ENCODE data around the gene LRMDA.

The LRMDA gene

DNA sequence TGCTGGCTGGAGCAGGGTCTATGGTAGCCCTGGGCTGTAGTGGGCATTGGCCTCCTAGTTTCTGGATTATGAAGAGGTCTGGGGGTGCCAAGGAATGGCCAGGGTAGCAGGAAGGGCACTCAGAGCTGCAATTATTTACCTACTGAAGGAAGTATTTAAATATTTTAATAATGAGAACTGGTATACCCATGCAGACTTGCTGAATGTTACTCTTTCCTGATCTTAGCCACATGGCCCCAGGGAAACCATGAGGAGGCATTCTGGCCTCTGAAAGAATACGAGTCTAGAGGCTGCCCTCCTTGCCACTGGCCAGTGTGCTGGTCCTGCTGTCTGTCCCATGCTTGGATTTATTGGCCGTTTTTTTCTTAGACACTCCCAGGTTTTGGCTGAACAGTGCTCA lies 599.7 kb downstream of the LRMDA start:
- peaks cover 6% of the 10 kb centered on the region for H3K27me3 Mint-ChIP-seq (ENCODE audit: low read depth, poor library complexity)
- H3K4me1 Mint-ChIP-seq: peaks cover 50% of the 10 kb centered on the region
- DNase-seq: no peak
- no peaks in the 10 kb centered on the region for H3K36me3 Mint-ChIP-seq (ENCODE audit: low read depth)
- no peaks in the 10 kb centered on the region for H3K9me3 Mint-ChIP-seq
- H3K4me3 Mint-ChIP-seq: no peak overlapping the region
- no peak overlapping the region for H3K27ac Mint-ChIP-seq
- TF ChIP-seq, protein P1, sequence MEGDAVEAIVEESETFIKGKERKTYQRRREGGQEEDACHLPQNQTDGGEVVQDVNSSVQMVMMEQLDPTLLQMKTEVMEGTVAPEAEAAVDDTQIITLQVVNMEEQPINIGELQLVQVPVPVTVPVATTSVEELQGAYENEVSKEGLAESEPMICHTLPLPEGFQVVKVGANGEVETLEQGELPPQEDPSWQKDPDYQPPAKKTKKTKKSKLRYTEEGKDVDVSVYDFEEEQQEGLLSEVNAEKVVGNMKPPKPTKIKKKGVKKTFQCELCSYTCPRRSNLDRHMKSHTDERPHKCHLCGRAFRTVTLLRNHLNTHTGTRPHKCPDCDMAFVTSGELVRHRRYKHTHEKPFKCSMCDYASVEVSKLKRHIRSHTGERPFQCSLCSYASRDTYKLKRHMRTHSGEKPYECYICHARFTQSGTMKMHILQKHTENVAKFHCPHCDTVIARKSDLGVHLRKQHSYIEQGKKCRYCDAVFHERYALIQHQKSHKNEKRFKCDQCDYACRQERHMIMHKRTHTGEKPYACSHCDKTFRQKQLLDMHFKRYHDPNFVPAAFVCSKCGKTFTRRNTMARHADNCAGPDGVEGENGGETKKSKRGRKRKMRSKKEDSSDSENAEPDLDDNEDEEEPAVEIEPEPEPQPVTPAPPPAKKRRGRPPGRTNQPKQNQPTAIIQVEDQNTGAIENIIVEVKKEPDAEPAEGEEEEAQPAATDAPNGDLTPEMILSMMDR (IDR thresholded peaks at IDR 0.05): no peak

DNA sequence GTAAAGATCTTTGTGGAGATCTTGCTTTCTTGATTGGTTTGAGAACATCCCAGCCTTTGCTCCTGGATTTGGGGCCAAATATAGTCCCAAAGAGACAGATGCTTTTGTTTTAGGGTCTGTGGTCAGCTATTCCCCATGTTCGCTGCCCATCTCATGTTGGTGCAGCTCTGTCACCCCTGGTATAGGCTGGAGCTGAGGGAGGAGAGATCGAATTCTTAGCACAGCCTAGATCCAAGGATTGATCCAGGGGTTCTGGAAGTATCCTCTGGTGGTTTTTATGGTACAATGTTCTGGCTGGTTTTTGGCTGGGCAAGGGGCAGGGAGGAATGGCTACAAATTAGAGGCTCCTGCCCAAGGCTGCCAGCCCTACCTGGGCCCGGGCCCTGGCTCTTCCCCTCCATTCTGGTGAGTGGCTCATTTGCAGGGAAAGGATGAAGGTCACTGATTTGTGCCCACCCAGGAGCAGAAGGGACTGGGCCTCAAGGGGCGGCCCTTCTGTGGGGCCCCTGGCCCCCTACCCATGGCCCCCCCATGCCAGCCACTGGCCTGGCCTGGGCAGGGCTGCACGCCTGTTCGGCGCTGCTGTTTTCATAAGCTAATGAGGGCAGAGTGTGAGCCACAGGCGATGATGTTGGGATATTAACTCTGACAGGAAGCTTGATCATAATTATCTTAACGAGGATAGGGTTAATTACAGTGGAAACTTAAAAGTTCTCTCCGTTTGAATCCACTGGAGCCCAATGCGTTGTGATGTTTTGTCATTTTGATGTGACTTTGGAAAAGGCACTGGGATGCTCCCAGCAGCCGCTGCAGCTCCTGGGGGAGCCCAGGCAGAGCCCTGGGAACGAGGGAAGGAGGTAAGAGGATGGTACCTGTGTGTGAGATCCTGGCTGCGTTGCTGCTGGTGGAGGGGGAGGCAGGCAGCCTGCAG lies 600.6 kb downstream of the LRMDA start:
- no peak for DNase-seq
- H3K4me3 Mint-ChIP-seq: no peak overlapping the region
- no peaks in the 10 kb centered on the region for H3K9me3 Mint-ChIP-seq
- H3K36me3 Mint-ChIP-seq (ENCODE audit: low read depth): no peaks in the 10 kb centered on the region
- H3K4me1 Mint-ChIP-seq: peaks cover 55% of the 10 kb centered on the region
- peaks cover 6% of the 10 kb centered on the region for H3K27me3 Mint-ChIP-seq (ENCODE audit: low read depth, poor library complexity)
- TF ChIP-seq, protein P1 (IDR thresholded peaks at IDR 0.05): no peak
- no peak overlapping the region for H3K27ac Mint-ChIP-seq

DNA sequence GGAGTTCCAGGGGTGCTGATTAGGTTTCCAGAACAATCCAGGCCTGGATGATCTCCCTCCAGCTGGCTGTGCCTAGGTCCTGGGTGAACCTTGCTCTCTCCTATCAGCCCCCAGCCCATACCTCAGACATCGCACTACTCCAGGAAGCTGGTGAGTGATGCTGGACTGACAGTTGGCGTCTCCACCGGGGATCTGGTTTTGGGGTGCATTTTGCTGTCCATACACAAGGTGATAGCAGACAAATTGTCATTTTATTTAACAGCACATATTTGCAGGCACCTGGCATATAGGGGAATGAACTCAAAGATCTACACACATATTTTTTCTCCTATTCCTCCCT lies 601.2 kb downstream of the LRMDA start:
- Mint-ChIP-seq H3K9me3 (peaks cover 4% of the 10 kb centered on the region), H3K36me3 (ENCODE audit: low read depth) (no peaks in the 10 kb centered on the region), H3K4me3 (no peak overlapping the region), H3K4me1 (peaks cover 55% of the 10 kb centered on the region), H3K27ac (no peak overlapping the region), H3K27me3 (ENCODE audit: low read depth, poor library complexity) (peaks cover 6% of the 10 kb centered on the region)
- DNase-seq: no peak
- TF ChIP-seq, protein P1 (IDR thresholded peaks at IDR 0.05): no peak

DNA sequence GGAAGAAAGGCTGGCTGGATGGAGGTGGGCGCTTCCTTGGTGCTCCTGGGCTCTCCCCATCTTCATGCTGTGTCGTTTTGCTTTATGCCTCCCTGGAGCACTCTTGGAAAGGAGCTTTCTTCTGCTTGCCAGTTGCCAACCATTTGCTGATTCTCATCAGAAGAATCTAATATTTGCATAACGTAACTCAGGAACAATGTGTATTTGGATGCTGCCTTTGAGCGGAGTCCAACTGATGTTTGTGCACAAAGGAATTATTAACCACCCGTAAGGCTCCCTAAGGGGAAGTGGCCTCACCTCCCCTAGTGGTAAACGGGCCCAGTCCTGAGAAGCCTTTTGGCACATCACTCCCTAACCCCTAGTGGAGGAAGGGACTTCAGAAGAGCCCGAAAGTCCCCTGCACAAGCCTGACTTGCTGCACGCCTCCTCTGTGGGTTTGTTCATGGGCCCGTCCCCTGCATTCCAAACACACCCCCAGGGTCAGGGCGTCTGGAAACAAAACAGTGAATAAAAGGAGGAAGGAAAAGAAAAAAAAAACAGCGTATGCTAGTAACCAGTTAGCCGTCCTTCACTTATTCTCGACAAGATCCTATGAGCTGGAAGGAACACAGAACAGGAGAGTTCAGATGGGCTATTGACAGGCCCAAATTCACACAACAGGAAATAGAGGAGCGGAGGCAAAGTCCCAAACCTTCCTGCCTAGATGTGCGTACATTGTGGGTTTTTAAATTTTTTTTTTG lies 602.2 kb downstream of the LRMDA start:
- H3K36me3 Mint-ChIP-seq (ENCODE audit: low read depth): peaks cover 5% of the 10 kb centered on the region
- peaks cover 6% of the 10 kb centered on the region for H3K27me3 Mint-ChIP-seq (ENCODE audit: low read depth, poor library complexity)
- TF ChIP-seq, protein P1 (IDR thresholded peaks at IDR 0.05): no peak
- no peak for DNase-seq
- peaks cover 12% of the 10 kb centered on the region for H3K9me3 Mint-ChIP-seq
- peak overlapping the region; percentile 69 for H3K4me3 Mint-ChIP-seq
- H3K27ac Mint-ChIP-seq: no peak overlapping the region
- H3K4me1 Mint-ChIP-seq: peaks cover 55% of the 10 kb centered on the region

DNA sequence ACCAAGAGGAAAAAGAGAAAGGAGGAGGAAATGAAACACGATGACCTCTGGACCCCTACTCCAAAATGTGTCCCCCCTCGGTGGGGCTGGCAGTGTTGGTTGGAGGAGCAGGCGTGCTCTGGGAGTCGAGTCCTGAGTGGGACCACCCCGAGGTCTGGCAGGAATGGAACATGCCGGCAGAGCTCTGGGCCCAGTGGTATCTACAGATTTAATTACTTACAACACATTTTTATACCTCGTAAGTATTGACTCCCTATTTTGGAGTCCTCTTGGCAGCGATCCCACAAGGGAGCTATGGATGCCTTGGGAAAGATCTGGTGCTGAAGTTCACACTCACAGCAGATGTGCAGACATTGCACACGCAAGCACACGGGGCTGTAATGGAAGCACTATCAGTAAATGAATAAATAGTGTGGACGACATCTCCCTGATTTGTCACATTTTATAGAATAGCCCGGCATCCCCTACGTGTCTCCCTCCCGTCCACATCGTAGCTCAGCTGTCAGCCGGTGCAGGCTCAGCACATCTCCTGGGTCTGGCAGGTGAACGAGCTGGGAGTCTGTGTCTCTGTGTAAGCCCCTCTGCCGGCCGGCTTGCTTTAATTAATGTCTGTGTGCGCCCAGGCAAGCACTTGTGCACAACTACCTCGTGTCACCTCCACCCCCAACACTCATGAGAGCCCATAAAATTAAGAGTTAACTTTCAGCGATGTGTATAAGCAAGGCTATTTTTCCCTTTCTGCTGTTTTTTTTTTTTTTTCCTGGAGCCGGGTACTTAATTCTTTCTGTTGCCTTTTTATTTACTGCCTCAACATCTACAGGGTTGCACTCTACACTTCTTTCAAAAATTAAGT lies 603.2 kb downstream of the LRMDA start:
- Mint-ChIP-seq H3K4me1 (peaks cover 55% of the 10 kb centered on the region), H3K27me3 (ENCODE audit: low read depth, poor library complexity) (peaks cover 6% of the 10 kb centered on the region), H3K36me3 (ENCODE audit: low read depth) (peaks cover 11% of the 10 kb centered on the region), H3K9me3 (peaks cover 19% of the 10 kb centered on the region), H3K4me3 (peak overlapping the region; percentile 69), H3K27ac (peak overlapping the region; percentile 95)
- TF ChIP-seq, protein P1 (IDR thresholded peaks at IDR 0.05): no peak
- DNase-seq: peak; percentile 56

Measured in nephron progenitor cell (in vitro differentiated cells).